ENCODE results near the gene GRN. TPM values are rescaled to one million over a fixed set of nuclear protein-coding genes. Genes with fewer than 3 reads are reported as not detected.

The GRN gene
- total RNA-seq: 160 TPM
- long read RNA-seq, transcript GRN-201 (13 exons, 2,342 nt): major isoform, 338 of 628 reads
- long read RNA-seq, partial matches to known transcripts: 262 of 628 reads
- long read RNA-seq, other reads (novel, unspliced or antisense): 28 of 628 reads

GRCh38 chr17:44344939-44345453 is at the start of gene GRN:
Gene GRN (plus strand): TSS chr17:44345302. CDS start chr17:44349165, 3,863 bp downstream.
- peaks cover 26% of the 10 kb centered on the region for H3K4me1 ChIP-seq
- intact Hi-C loops (cut with micrococcal nuclease): no loop called here
- H3K27ac ChIP-seq (replicated peaks): peak within 1 kb of the TSS; percentile 91
- H3K36me3 ChIP-seq: peaks cover 9% of the 10 kb centered on the region
- peak; percentile 91 for DNase-seq
- no peaks in the 10 kb centered on the region for H3K27me3 ChIP-seq (ENCODE audit: low read depth)
- no peaks in the 10 kb centered on the region for H3K9me3 ChIP-seq (replicated peaks)
- no peak for TF ChIP-seq CTCF (IDR thresholded peaks at IDR 0.05; ENCODE audit: borderline replicate concordance)
- H3K4me3 ChIP-seq: peak within 1 kb of the TSS; percentile 84

DNA sequence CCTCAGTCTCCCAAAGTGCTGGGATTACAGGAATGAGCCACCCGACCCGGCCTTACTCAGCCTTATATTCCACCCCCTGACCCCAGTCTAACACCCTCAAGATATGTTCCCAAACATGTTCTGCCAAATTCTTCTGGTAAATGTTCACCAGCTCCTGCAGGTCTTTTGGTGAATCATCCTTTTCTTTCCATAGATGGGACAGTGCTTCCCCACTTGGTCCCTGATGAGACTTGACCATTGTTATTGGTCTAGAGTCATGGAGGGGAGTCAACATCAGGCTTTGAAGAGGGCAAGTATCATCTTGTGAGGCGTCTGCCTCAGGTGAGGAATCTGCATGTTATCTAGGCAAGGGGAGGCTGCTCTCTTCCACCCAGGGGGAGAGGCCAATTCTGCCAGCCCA is 47.1 kb upstream of the GRN start:
- Histone ChIP-seq H3K9me3 (replicated peaks) (no peaks in the 10 kb centered on the region), H3K4me3 (no peak overlapping the region), H3K27me3 (ENCODE audit: low read depth) (peaks cover 29% of the 10 kb centered on the region), H3K27ac (replicated peaks) (no peak overlapping the region), H3K4me1 (no peaks in the 10 kb centered on the region), H3K36me3 (no peaks in the 10 kb centered on the region)
- TF ChIP-seq CTCF (IDR thresholded peaks at IDR 0.05; ENCODE audit: borderline replicate concordance): no peak
- DNase-seq: no peak
- intact Hi-C loops (cut with micrococcal nuclease): no loop called here

DNA sequence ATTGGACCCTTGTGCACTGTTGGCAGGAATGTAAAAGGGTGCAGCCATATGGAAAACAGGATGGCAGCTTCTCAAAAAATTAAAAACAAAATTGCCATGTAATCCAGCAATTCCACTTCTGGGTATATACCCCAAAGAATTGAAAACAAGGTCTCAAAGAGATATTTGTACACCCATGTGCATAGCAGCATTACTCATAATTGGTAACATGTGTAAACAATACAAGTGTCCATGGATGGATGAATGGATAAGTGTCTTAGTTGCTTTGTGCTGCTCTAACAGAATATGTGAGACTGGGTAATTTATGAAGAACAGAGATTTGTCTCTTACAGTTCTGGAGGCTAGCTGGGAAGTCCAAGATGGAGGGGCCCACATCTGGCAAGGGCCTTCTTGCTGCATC is 40.5 kb upstream of the GRN start:
- no peak for TF ChIP-seq CTCF (IDR thresholded peaks at IDR 0.05; ENCODE audit: borderline replicate concordance)
- DNase-seq: no peak
- peaks cover 71% of the 10 kb centered on the region for H3K27me3 ChIP-seq (ENCODE audit: low read depth)
- intact Hi-C loops (cut with micrococcal nuclease): no loop called here
- no peak overlapping the region for H3K4me3 ChIP-seq
- H3K36me3 ChIP-seq: no peaks in the 10 kb centered on the region
- H3K27ac ChIP-seq (replicated peaks): no peak overlapping the region
- peaks cover 21% of the 10 kb centered on the region for H3K4me1 ChIP-seq
- no peaks in the 10 kb centered on the region for H3K9me3 ChIP-seq (replicated peaks)

GRCh38 chr17:44307387-44308186 is 37.5 kb upstream of the GRN start:
- Histone ChIP-seq H3K27me3 (ENCODE audit: low read depth) (peaks cover 79% of the 10 kb centered on the region), H3K4me1 (peaks cover 21% of the 10 kb centered on the region), H3K4me3 (peak overlapping the region; percentile 73), H3K9me3 (replicated peaks) (no peaks in the 10 kb centered on the region), H3K27ac (replicated peaks) (no peak overlapping the region), H3K36me3 (no peaks in the 10 kb centered on the region)
- intact Hi-C loops (cut with micrococcal nuclease): no loop called here
- no peak for DNase-seq
- TF ChIP-seq CTCF (IDR thresholded peaks at IDR 0.05; ENCODE audit: borderline replicate concordance): no peak

DNA sequence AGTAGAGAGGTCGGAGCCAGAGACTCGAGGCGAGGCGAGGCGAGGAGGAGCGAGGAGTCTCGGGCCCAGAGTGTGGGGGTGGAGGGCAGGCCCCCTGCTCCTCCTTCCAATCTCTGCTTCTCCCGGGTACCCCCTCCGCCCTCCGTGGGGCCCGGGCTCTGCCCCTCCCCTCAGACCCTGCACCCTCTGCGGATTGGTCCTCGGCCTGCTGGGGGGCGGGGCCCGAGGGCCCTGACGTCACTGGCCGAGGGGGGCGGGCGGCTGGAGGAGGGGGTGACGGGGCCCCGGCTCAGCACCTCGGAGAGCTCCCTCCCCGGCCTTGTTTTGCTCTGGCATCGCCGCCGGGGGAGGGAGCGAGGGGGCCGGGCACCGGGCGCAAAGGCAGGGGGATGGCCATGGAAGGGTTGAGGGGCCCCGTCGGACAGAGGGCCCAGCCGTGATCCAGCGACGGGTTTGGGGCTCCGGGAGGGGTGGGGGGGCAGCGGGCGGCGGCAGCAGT is 36.7 kb upstream of the GRN start, which contains the start of gene RUNDC3A:
Gene RUNDC3A (plus strand): TSS at position 282 of the 499 bp plus-strand sequence. CDS start 232 bp downstream, outside the sequence.
- no peaks in the 10 kb centered on the region for H3K36me3 ChIP-seq
- no peak within 1 kb of the TSS for H3K27ac ChIP-seq (replicated peaks)
- no peaks in the 10 kb centered on the region for H3K9me3 ChIP-seq (replicated peaks)
- peak within 1 kb of the TSS; percentile 73 for H3K4me3 ChIP-seq
- peaks cover 21% of the 10 kb centered on the region for H3K4me1 ChIP-seq
- intact Hi-C loops (cut with micrococcal nuclease): no loop called here
- no peak for TF ChIP-seq CTCF (IDR thresholded peaks at IDR 0.05; ENCODE audit: borderline replicate concordance)
- peaks cover 78% of the 10 kb centered on the region for H3K27me3 ChIP-seq (ENCODE audit: low read depth)
- DNase-seq: peak; percentile 85
